Neural cell (in vitro differentiated cells): ENCODE results near the gene DPPA4. TPM values are rescaled to one million over a fixed set of nuclear protein-coding genes. Genes with fewer than 3 reads are reported as not detected.

ENCODE experiments used
- H2AFZ ChIP-seq: fragments of 200-600, 300-800 bp; sonication (generic), shearing (Covaris generic); 2 replicates; pipeline ENCODE4 v1.6.0; 2014; ENCODE audit warnings: low read depth, mild to moderate bottlenecking, antibody characterized with exemption, low read length, moderate library complexity
- H3F3A ChIP-seq: fragments of 200-600 bp; shearing (Covaris generic); 2 replicates; pipeline ENCODE4 v1.6.1; 2016; ENCODE audit warnings: mild to moderate bottlenecking, moderate library complexity, mixed read lengths, antibody characterized with exemption, low read length; ENCODE audit not compliant: insufficient read depth, poor library complexity, severe bottlenecking
- H3K27ac ChIP-seq: fragments of 200-600, 300-800 bp; sonication (generic), shearing (Covaris generic); 2 replicates; pipeline ENCODE4 v1.5.1; 2014; ENCODE audit warnings: mild to moderate bottlenecking, low read length, moderate library complexity
- H3K27me3 ChIP-seq: fragments of 300-800, 200-600 bp; sonication (generic), shearing (Covaris generic); 2 replicates; pipeline ENCODE4 v1.6.0; 2014; ENCODE audit warnings: mild to moderate bottlenecking, low read depth, low read length, moderate library complexity; ENCODE audit not compliant: insufficient read depth
- H3K36me3 ChIP-seq: fragments of 300-800, 200-600 bp; sonication (generic), shearing (Covaris generic); 2 replicates; pipeline ENCODE4 v1.5.1; 2014; ENCODE audit warnings: mild to moderate bottlenecking, antibody characterized with exemption, low read length, moderate library complexity; ENCODE audit not compliant: insufficient read depth
- H3K4me2 ChIP-seq: fragments of 300-800, 200-600 bp; sonication (generic), shearing (Covaris generic); 2 replicates; pipeline ENCODE4 v1.6.0; 2014; ENCODE audit warnings: mild to moderate bottlenecking, low read length
- H3K4me3 ChIP-seq: fragments of 300-800, 200-600 bp; sonication (generic), shearing (Covaris generic); 2 replicates; pipeline ENCODE4 v1.5.1; 2014; ENCODE audit warnings: mild to moderate bottlenecking, low read length, moderate library complexity
- H3K79me2 ChIP-seq: fragments of 200-600 bp; shearing (Covaris generic); replicated peaks from 2 replicates; pipeline ENCODE4 v1.6.0; 2014; ENCODE audit warnings: mild to moderate bottlenecking, low read length, moderate library complexity; ENCODE audit not compliant: insufficient read depth
- H3K9ac ChIP-seq: fragments of 300-800, 200-600 bp; sonication (generic), shearing (Covaris generic); 2 replicates; pipeline ENCODE4 v1.6.1; 2016; ENCODE audit warnings: mild to moderate bottlenecking, low read length, mixed read lengths
- H3K9me2 ChIP-seq: fragments of 200-600 bp; shearing (Covaris generic); 2 replicates; pipeline ENCODE4 v1.6.1; 2016; ENCODE audit warnings: mild to moderate bottlenecking, low read length, mixed read lengths; ENCODE audit not compliant: insufficient read depth
- H3K9me3 ChIP-seq: fragments of 200-600, 300-800 bp; sonication (generic), shearing (Covaris generic); 2 replicates; pipeline ENCODE4 v1.6.1; 2016; ENCODE audit warnings: mild to moderate bottlenecking, mixed run types, low read length, moderate library complexity, mixed read lengths
- H4K20me1 ChIP-seq: fragments of 200-600 bp; shearing (Covaris generic); 2 replicates; pipeline ENCODE4 v1.6.1; 2016; ENCODE audit warnings: mild to moderate bottlenecking, mixed run types; ENCODE audit not compliant: insufficient read depth
- CTCF ChIP-seq: fragments of 450-650 bp; IDR thresholded peaks from 2 replicates; pipeline ENCODE4 v1.5.1; 2014; ENCODE audit warnings: antibody characterized with exemption, mild to moderate bottlenecking, moderate library complexity; ENCODE audit not compliant: poor library complexity, severe bottlenecking
- EP300 ChIP-seq: fragments of 450-650 bp; conservative IDR thresholded peaks from 2 replicates; pipeline ENCODE4 v1.6.1; 2014; ENCODE audit warnings: antibody characterized with exemption, mild to moderate bottlenecking, moderate library complexity; ENCODE audit not compliant: poor library complexity, severe bottlenecking
- EZH2 ChIP-seq: fragments of 200-600, 300-800 bp; shearing (Covaris generic), sonication (generic); IDR thresholded peaks from 2 replicates; pipeline ENCODE4 v1.6.1; 2014; ENCODE audit warnings: antibody characterized with exemption, low read length, borderline replicate concordance, mild to moderate bottlenecking; ENCODE audit not compliant: insufficient read depth, poor library complexity, severe bottlenecking
- MXI1 ChIP-seq: fragments of 450-650 bp; conservative IDR thresholded peaks from 2 replicates; pipeline ENCODE4 v1.6.1; 2014; ENCODE audit warnings: antibody characterized with exemption, mild to moderate bottlenecking; ENCODE audit not compliant: poor library complexity, severe bottlenecking
- POLR2AphosphoS5 ChIP-seq: IDR thresholded peaks from 2 replicates; pipeline ENCODE4 v1.6.1; 2012
- RAD21 ChIP-seq: fragments of 450-650 bp; conservative IDR thresholded peaks from 2 replicates; pipeline ENCODE4 v1.6.1; 2014; ENCODE audit warnings: antibody characterized with exemption, mild to moderate bottlenecking, moderate library complexity
- REST ChIP-seq: IDR thresholded peaks from 2 replicates; pipeline ENCODE4 v1.6.1; 2012; ENCODE audit warnings: borderline replicate concordance
- SMC3 ChIP-seq: fragments of 450-650 bp; conservative IDR thresholded peaks from 2 replicates; pipeline ENCODE4 v1.6.1; 2014; ENCODE audit warnings: antibody characterized with exemption, mild to moderate bottlenecking, moderate library complexity; ENCODE audit not compliant: poor library complexity
- TAF1 ChIP-seq: IDR thresholded peaks from 2 replicates; pipeline ENCODE4 v1.6.1; 2012; ENCODE audit warnings: low read depth
- polyA plus RNA-seq: library from polyadenylated mRNA; depleted of rRNA; stranded (reverse); fragments of >200 nt; gene quantifications from 2 replicates; pipeline ENCODE4 v1.2.3, GENCODE V29; 2014

DPPA4 gene
- polyA plus RNA-seq, 1 donor from 2014 or later, result 1.6 TPM

- no peaks in the 10 kb centered on the region for H3K36me3 ChIP-seq
Measured at GRCh38 chr3:109384164-109384563, 46.8 kb upstream of the DPPA4 start.

DNA sequence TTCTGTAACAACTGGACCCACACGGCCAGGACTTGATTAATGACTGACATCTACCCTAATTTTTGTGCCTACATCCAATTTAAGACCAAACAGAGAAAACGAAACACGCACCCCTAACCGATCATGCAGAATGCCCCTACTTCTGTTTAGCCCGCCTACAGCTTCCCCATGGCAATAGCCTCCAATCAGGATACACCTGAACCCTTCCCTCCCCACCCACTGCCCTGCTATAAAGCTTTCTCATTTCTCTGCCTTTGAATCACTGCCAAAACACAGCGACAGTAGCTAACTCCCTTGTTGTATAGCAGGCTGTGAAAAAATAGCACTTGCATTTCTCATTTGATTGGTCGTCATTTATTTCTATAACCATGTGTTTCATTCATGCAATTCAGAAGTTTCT lies 45.2 kb upstream of the DPPA4 start:
- H3K9me2 ChIP-seq, result no peaks in the 10 kb centered on the region
- TF ChIP-seq POLR2AphosphoS5 (no peak), MXI1 (no peak), EZH2 (no peak), TAF1 (no peak), RAD21 (no peak), EP300 (no peak), REST (no peak), SMC3 (no peak)

More at GRCh38 chr3:109384164-109384563, 46.8 kb upstream of the DPPA4 start:
- H3F3A ChIP-seq, result no peaks in the 10 kb centered on the region
- H3K79me2 ChIP-seq, result no peaks in the 10 kb centered on the region
- H4K20me1 ChIP-seq, result no peaks in the 10 kb centered on the region
- TF ChIP-seq CTCF, result no peak
- TF ChIP-seq POLR2AphosphoS5, result no peak
- TF ChIP-seq EZH2, result no peak
- TF ChIP-seq SMC3, result no peak
- TF ChIP-seq RAD21, result no peak
- no peak for TF ChIP-seq TAF1
- no peak for TF ChIP-seq MXI1
- no peak for TF ChIP-seq EP300
- no peak for TF ChIP-seq REST
- no peak overlapping the region for H3K27ac ChIP-seq
- H3K4me3 ChIP-seq, result no peak overlapping the region
- no peaks in the 10 kb centered on the region for H3K9me2 ChIP-seq
- no peak overlapping the region for H2AFZ ChIP-seq
- no peaks in the 10 kb centered on the region for H3K27me3 ChIP-seq
- H3K4me2 ChIP-seq, result no peak overlapping the region
- H3K9ac ChIP-seq, result no peak overlapping the region
- no peaks in the 10 kb centered on the region for H3K9me3 ChIP-seq

More for the DNA sequence above, 45.2 kb upstream of the DPPA4 start:
- no peaks in the 10 kb centered on the region for H3K27me3 ChIP-seq
- H3K79me2 ChIP-seq, result no peaks in the 10 kb centered on the region
- no peaks in the 10 kb centered on the region for H3K36me3 ChIP-seq
- no peaks in the 10 kb centered on the region for H3K9me3 ChIP-seq
- H3F3A ChIP-seq, result no peaks in the 10 kb centered on the region
- H3K4me3 ChIP-seq, result no peak overlapping the region
- no peaks in the 10 kb centered on the region for H4K20me1 ChIP-seq
- H3K27ac ChIP-seq, result no peak overlapping the region
- H3K9ac ChIP-seq, result no peak overlapping the region
- H2AFZ ChIP-seq, result no peak overlapping the region
- H3K4me2 ChIP-seq, result no peak overlapping the region
